ENCODE measurements around the gene GAL3ST1. TPM values are rescaled to one million over a fixed set of nuclear protein-coding genes. Genes with fewer than 3 reads are reported as not detected.
A peak's percentile ranks its signal among the peaks of the same experiment; 100 is the strongest.

The GAL3ST1 gene
- total and polyA plus RNA-seq, 8 donors = 1.8 to 9.3 (median 6.8) TPM

DNA sequence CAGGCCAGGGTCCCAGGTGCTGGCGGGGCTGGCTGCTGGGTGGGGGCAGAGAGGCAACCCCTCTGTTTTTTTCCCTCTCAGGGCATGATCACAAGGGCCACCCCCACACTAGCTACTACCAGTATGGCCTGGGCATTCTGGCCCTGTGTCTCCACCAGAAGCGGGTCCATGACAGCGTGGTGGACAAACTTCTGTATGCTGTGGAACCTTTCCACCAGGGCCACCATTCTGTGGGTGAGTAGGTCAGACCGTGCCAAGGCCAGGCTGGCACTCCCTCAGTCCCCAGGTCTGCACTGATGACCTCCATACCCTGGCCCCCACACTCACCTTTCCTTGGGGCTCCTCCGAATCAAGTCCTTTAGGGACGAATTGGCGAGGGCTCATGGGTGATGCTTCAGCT lies 39.8 kb upstream of the GAL3ST1 start:
- no peaks in the 10 kb centered on the region for H3K9me3 ChIP-seq
- H3K4me3 ChIP-seq = no peak overlapping the region
- ATAC-seq = no peak
- TF ChIP-seq, protein P1, sequence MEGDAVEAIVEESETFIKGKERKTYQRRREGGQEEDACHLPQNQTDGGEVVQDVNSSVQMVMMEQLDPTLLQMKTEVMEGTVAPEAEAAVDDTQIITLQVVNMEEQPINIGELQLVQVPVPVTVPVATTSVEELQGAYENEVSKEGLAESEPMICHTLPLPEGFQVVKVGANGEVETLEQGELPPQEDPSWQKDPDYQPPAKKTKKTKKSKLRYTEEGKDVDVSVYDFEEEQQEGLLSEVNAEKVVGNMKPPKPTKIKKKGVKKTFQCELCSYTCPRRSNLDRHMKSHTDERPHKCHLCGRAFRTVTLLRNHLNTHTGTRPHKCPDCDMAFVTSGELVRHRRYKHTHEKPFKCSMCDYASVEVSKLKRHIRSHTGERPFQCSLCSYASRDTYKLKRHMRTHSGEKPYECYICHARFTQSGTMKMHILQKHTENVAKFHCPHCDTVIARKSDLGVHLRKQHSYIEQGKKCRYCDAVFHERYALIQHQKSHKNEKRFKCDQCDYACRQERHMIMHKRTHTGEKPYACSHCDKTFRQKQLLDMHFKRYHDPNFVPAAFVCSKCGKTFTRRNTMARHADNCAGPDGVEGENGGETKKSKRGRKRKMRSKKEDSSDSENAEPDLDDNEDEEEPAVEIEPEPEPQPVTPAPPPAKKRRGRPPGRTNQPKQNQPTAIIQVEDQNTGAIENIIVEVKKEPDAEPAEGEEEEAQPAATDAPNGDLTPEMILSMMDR (IDR thresholded peaks at IDR 0.05) = no peak
- no peak for DNase-seq
- no peaks in the 10 kb centered on the region for H3K27me3 ChIP-seq
- H3K27ac ChIP-seq = no peak overlapping the region
- intact Hi-C loops (cut with DNase I) = no loop called here
- peaks cover 6 to 17% of the 10 kb centered on the region in 2 donors for H3K4me1 ChIP-seq
- peaks cover 0 to 49% of the 10 kb centered on the region in 2 donors for H3K36me3 ChIP-seq

DNA sequence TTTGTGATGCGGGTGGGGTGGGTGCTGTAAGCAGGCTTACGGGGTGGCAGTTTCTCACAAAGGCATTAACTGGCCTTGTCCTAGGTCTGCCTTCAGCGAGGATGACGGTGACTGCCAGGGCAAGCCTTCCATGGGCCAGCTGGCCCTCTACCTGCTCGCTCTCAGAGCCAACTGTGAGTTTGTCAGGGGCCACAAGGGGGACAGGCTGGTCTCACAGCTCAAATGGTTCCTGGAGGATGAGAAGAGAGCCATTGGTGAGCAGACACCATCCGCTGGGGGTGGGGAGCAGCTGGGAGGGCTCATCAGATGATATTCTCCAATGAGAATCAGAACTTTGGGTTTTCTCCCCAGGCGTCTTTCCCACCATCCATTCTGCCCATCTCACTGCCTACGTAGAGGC lies 38.3 kb upstream of the GAL3ST1 start:
- peaks cover 0 to 39% of the 10 kb centered on the region in 2 donors for H3K36me3 ChIP-seq
- H3K27ac ChIP-seq = no peak overlapping the region
- DNase-seq (no peak), ATAC-seq (no peak)
- no peak overlapping the region for H3K4me3 ChIP-seq
- no peaks in the 10 kb centered on the region for H3K9me3 ChIP-seq
- no peaks in the 10 kb centered on the region for H3K27me3 ChIP-seq
- intact Hi-C loops (cut with DNase I) = no loop called here
- TF ChIP-seq, protein P1 (IDR thresholded peaks at IDR 0.05) = no peak
- H3K4me1 ChIP-seq = peaks cover 13 to 32% of the 10 kb centered on the region in 2 donors

DNA sequence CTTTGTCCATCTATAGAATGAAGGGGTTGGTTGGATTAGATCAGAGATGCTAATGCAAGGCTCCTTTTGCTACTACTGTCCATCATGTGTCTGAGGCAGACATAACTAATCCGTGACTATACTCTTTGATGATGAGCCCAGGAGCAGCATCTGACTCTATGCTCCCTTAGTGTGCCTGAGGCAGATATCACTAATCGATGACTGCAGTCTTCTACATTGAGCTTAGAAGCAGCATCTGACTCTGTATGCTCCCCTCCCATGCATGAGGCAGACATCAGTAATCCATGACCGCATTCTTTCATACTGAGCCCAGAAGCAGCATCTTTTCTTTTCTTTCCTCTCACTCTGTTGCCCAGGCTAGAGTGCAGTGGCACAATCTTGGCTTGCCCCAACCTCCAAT lies 36.7 kb upstream of the GAL3ST1 start:
- H3K36me3 ChIP-seq = peaks cover 0 to 34% of the 10 kb centered on the region in 2 donors
- ATAC-seq (no peak), DNase-seq (no peak)
- TF ChIP-seq, protein P1 (IDR thresholded peaks at IDR 0.05) = no peak
- intact Hi-C loops (cut with DNase I) = no loop called here
- no peak overlapping the region for H3K27ac ChIP-seq
- peaks cover 21 to 43% of the 10 kb centered on the region in 2 donors for H3K4me1 ChIP-seq
- no peaks in the 10 kb centered on the region for H3K9me3 ChIP-seq
- no peaks in the 10 kb centered on the region for H3K27me3 ChIP-seq
- no peak overlapping the region for H3K4me3 ChIP-seq

DNA sequence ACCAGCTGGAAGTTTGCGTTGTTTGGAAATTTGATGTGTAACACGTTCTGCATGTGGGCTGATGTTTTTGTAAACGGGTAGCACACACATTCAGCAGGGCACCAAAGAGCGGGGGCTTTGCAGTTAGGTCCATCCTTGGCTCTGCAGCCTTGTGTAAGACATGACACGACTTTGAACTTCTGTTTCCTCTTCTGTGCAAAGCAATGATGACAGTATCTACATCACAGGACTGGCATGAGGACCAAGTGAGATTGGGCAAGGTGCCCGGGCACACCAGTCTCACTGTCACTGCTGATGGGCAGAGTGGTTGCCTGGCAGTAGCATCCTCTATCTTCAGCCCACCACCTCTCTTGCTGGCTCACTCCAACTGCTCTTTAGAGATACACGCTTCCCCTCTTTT lies 35.8 kb upstream of the GAL3ST1 start:
- intact Hi-C loops (cut with DNase I) = no loop called here
- no peaks in the 10 kb centered on the region for H3K27me3 ChIP-seq
- H3K4me1 ChIP-seq = peaks cover 21 to 50% of the 10 kb centered on the region in 2 donors
- TF ChIP-seq, protein P1 (IDR thresholded peaks at IDR 0.05) = no peak
- DNase-seq = peak in 1 of 4 donors; percentile 80
- peak; percentile 2 for ATAC-seq
- peaks cover 0 to 32% of the 10 kb centered on the region in 2 donors for H3K36me3 ChIP-seq
- H3K27ac ChIP-seq = peak overlapping the region in 1 of 2 donors; percentile 75
- no peaks in the 10 kb centered on the region for H3K9me3 ChIP-seq
- no peak overlapping the region for H3K4me3 ChIP-seq

DNA sequence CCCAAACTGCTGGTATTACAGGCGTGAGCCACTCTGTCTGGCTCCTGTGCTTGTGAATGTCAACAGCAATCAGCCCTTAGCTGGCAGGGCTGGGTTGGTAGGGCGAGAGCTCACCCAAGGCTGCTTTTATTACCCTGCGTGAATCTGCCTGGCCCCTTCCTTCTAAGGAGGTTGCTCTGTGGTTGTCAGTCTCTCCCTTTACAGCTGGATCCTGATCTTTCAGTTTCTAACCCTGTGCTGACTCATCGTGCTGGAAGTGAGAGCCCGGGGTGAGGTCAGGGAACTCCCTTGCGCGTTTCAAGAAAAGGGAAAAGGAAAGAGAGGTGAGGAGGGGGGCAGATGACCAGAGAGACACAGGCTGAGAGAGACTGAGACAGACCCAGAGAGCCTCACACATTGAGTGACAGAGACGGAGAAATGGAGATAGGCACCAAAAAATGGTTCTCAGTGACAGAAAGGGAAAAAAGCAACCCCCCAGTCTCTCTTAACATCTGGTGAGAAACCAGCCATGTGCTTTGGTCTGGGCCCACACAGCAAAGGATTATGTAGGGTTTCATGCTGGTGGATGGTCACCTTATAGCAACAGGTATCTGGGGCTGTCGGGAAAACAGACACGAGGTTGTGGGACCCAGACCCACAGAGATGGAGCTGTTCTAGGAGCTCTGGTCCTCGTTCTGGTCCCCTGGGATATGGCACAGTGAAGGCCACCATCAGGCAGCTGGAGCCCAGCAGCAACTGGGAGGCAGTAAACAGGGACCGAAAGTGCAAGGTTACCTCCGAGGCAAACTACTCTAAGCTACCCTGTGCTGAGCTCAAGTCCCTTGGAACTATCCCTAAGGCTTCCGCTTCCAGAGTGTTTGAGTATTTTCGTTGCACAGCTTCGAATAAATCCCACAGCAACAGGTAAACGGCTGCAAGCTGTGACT lies 35.1 kb upstream of the GAL3ST1 start:
- TF ChIP-seq, protein P1 (IDR thresholded peaks at IDR 0.05) = no peak
- peaks cover 21 to 50% of the 10 kb centered on the region in 2 donors for H3K4me1 ChIP-seq
- DNase-seq = peak in 1 of 4 donors; percentile 67

More for the DNA sequence above, 35.1 kb upstream of the GAL3ST1 start:
- H3K27ac ChIP-seq = peak overlapping the region; percentile 59 to 75
- ATAC-seq = peak; percentile 45
- intact Hi-C loops (cut with DNase I) = no loop called here
- H3K27me3 ChIP-seq = no peaks in the 10 kb centered on the region
- no peak overlapping the region for H3K4me3 ChIP-seq
- H3K36me3 ChIP-seq = peaks cover 0 to 31% of the 10 kb centered on the region in 2 donors
- no peaks in the 10 kb centered on the region for H3K9me3 ChIP-seq

Data from left lung (tissue), 10 donors.